DOHH2 (cell line): Measurements from ENCODE around the gene CDHR4.
"Not testable (repeated sequence)": the region's sequence is repeated elsewhere in the genome, so short reads cannot be mapped to it uniquely, and the experiment has no call there.

Experiments
- H3F3A ChIP-seq: fragments of 200-600 bp; sonication (generic), shearing (Covaris generic); 2 replicates; pipeline ENCODE4 v1.6.0; 2016; ENCODE audit warnings: antibody characterized with exemption, mild to moderate bottlenecking; ENCODE audit not compliant: control insufficient read depth, insufficient read depth
- H3K27ac ChIP-seq: fragments of 200-600 bp; sonication (generic); 2 replicates; pipeline ENCODE4 v1.5.1; 2014; ENCODE audit warnings: low read depth, mild to moderate bottlenecking, low read length, moderate library complexity
- H3K27me3 ChIP-seq: fragments of 200-600 bp; sonication (generic); 2 replicates; pipeline ENCODE4 v1.6.1; 2014; ENCODE audit warnings: mild to moderate bottlenecking, low read length, mixed read lengths; ENCODE audit not compliant: control insufficient read depth
- H3K36me3 ChIP-seq: fragments of 200-600 bp; sonication (generic); 2 replicates; pipeline ENCODE4 v1.6.1; 2014; ENCODE audit warnings: mild to moderate bottlenecking, low read length, moderate library complexity, mixed read lengths; ENCODE audit not compliant: control insufficient read depth
- H3K4me1 ChIP-seq: fragments of 200-600 bp; sonication (generic); 2 replicates; pipeline ENCODE4 v1.6.1; 2014; ENCODE audit warnings: mild to moderate bottlenecking, low read length, mixed read lengths; ENCODE audit not compliant: control insufficient read depth
- H3K4me2 ChIP-seq: fragments of 200-600 bp; sonication (generic); 2 replicates; pipeline ENCODE4 v1.6.0; 2014; ENCODE audit warnings: mild to moderate bottlenecking, low read length, moderate library complexity
- H3K4me3 ChIP-seq: fragments of 200-600 bp; sonication (generic); 2 replicates; pipeline ENCODE4 v1.5.1; 2014; ENCODE audit warnings: mild to moderate bottlenecking, low read length, mixed read lengths
- H3K79me2 ChIP-seq: fragments of 200-600 bp; sonication (generic); 2 replicates; pipeline ENCODE4 v1.6.1; 2014; ENCODE audit warnings: mild to moderate bottlenecking, low read length, mixed read lengths; ENCODE audit not compliant: control insufficient read depth
- H3K9me2 ChIP-seq: fragments of 200-600 bp; sonication (generic); replicated peaks from 2 replicates; pipeline ENCODE4 v1.6.1; 2014; ENCODE audit warnings: mild to moderate bottlenecking, low read length, mixed read lengths; ENCODE audit not compliant: control insufficient read depth
- H3K9me3 ChIP-seq: fragments of 200-600 bp; sonication (generic); 2 replicates; pipeline ENCODE4 v1.6.1; 2014; ENCODE audit warnings: antibody characterized with exemption, low read length, mixed read lengths; ENCODE audit not compliant: control insufficient read depth, insufficient read depth
- H4K20me1 ChIP-seq: fragments of 200-600 bp; sonication (generic); 2 replicates; pipeline ENCODE4 v1.6.0; 2014; ENCODE audit warnings: low read depth, mild to moderate bottlenecking, antibody characterized with exemption, low read length, moderate library complexity; ENCODE audit not compliant: control insufficient read depth, insufficient read depth
- EZH2phosphoT487 ChIP-seq: fragments of 200-600 bp; sonication (generic); IDR thresholded peaks from 2 replicates; pipeline ENCODE4 v1.6.1; 2017; ENCODE audit warnings: borderline replicate concordance, mild to moderate bottlenecking, antibody characterized with exemption, low read length, moderate library complexity, mixed read lengths
- TF ChIP-seq, protein P1 (sequence below): fragments of 200-600 bp; sonication (generic); IDR thresholded peaks from one replicate; pipeline ENCODE4 v1.5.1; 2014; ENCODE audit warnings: antibody characterized with exemption, mild to moderate bottlenecking, low read depth, low read length; ENCODE audit not compliant: poor library complexity, severe bottlenecking

Gene CDHR4

DNA sequence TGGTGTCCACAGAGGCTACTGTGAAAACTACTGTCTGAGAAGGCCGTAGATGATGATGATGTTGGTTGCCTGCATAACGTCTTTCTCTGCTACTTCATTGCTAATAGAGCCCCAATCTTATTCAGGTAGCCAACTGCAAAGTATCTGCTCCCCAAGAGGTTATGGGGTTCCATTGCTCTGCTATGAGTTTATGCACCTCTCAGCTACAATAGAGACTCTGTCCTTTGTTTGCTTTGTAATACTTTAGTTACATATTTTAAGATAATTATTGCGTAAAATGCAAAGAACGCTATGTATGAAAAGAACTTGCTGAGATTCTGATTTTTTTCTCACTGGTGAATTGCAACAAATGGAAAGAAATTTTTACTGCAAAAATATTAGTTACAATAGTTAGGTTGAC, 48.2 kb downstream of the CDHR4 start:
- 0 out of 2 replicates have a peak, but pooled peaks cover 2% of the 10 kb centered on the region for H4K20me1 ChIP-seq
- no peak for TF ChIP-seq EZH2phosphoT487
- TF ChIP-seq, protein P1, sequence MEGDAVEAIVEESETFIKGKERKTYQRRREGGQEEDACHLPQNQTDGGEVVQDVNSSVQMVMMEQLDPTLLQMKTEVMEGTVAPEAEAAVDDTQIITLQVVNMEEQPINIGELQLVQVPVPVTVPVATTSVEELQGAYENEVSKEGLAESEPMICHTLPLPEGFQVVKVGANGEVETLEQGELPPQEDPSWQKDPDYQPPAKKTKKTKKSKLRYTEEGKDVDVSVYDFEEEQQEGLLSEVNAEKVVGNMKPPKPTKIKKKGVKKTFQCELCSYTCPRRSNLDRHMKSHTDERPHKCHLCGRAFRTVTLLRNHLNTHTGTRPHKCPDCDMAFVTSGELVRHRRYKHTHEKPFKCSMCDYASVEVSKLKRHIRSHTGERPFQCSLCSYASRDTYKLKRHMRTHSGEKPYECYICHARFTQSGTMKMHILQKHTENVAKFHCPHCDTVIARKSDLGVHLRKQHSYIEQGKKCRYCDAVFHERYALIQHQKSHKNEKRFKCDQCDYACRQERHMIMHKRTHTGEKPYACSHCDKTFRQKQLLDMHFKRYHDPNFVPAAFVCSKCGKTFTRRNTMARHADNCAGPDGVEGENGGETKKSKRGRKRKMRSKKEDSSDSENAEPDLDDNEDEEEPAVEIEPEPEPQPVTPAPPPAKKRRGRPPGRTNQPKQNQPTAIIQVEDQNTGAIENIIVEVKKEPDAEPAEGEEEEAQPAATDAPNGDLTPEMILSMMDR, result no peak

DNA sequence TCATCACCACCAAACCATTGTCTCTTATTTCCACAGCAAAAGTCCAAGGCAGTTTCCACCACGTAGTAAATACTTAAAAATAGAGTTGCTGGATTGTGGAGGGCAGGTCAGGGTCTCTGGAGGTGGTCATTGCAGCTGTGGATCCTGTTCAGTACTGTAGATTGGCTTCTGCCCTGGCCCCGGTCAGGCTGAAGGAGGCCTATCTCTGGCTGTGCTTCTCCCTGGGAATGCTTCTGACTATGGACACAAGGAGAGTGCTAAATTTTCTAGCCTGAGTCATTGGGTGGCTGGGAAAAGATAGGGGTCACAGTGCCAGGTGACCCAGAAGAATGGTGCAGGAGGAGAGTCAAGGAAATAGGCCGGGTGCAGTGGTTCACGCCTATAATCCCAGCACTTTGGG, 49.6 kb downstream of the CDHR4 start:
- peaks cover 68% of the 10 kb centered on the region for H3K79me2 ChIP-seq
- no peak for TF ChIP-seq EZH2phosphoT487
- TF ChIP-seq, protein P1, result no peak

More for the DNA sequence above, 48.2 kb downstream of the CDHR4 start:
- Histone ChIP-seq H3K79me2 (peaks cover 71% of the 10 kb centered on the region), H3F3A (peaks cover 10% of the 10 kb centered on the region), H3K4me3 (no peak overlapping the region), H3K4me1 (no peaks in the 10 kb centered on the region), H3K9me2 (no peaks in the 10 kb centered on the region), H3K27ac (no peak overlapping the region), H3K36me3 (peaks cover 22% of the 10 kb centered on the region), H3K4me2 (no peak overlapping the region), H3K27me3 (no peaks in the 10 kb centered on the region), H3K9me3 (no peaks in the 10 kb centered on the region)

DNA sequence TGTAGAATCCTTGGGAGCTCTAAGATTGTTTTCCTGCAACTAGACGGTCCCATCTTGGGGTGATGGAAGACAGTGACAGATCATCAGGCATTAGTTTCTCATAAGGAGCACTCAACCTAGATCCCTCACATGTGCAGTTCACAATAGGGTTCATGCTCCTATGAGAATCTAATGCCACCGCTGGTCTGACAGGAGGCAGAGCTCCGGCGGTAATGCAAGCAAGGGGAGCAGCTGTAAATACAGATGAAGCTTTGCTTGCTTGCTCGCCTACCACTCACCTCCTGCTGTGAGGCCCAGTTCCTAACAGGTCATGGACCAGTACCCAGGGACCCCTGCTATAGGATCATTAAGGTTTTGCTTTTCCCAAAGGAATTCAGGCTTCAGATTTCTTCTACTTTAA, 50.8 kb downstream of the CDHR4 start:
- H3K27me3 ChIP-seq, H3K27ac ChIP-seq, H4K20me1 ChIP-seq, H3K4me2 ChIP-seq, H3K4me3 ChIP-seq, H3F3A ChIP-seq, H3K9me2 ChIP-seq, H3K9me3 ChIP-seq, H3K4me1 ChIP-seq: not testable (repeated sequence)
- peaks cover 35% of the 10 kb centered on the region for H3K36me3 ChIP-seq
- H3K79me2 ChIP-seq, result peaks cover 61% of the 10 kb centered on the region

More for the DNA sequence above, 49.6 kb downstream of the CDHR4 start:
- Histone ChIP-seq H3K36me3 (peaks cover 29% of the 10 kb centered on the region), H4K20me1 (0 out of 2 replicates have a peak, but pooled peaks cover 2% of the 10 kb centered on the region), H3K27me3 (no peaks in the 10 kb centered on the region), H3K4me3 (no peak overlapping the region), H3K9me3 (no peaks in the 10 kb centered on the region), H3K4me1 (no peaks in the 10 kb centered on the region), H3F3A (peaks cover 10% of the 10 kb centered on the region), H3K27ac (no peak overlapping the region), H3K4me2 (no peak overlapping the region), H3K9me2 (no peaks in the 10 kb centered on the region)

DNA sequence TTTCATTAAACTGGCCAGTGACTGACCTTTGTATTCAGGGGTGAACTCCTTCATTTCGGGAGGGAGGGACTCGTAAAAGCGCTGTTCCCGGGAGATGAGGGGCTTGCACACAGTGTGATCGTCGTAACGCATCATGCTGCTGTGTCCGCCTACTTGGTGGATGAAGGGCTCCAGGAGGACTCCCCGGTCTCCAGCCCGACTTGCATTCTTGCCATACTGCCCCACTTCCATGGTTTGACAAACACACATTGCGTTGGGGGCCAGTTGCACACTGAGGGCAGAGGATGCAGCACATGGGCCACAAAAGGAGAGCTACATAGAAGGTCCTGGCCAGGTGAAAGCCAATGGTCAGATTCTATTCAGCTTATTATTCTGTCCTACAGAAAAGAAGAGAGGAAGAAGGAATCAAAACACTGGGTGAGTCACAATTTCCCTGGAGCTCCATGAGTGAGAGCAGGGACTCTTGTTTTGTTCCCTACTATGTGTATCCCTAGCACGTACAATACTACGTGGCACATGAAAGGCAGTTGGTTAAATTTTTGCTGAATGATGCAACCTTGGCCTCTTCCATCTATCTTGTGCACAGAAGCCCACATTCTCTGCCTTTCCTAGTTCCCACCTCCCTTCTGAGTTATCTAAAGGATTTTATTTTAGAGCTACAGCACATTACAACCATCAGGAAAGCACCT, 51.7 kb downstream of the CDHR4 start:
- Histone ChIP-seq H3K27me3 (no peaks in the 10 kb centered on the region), H3K36me3 (peaks cover 37% of the 10 kb centered on the region), H3K4me3 (no peak overlapping the region), H3F3A (peaks cover 10% of the 10 kb centered on the region), H3K9me3 (no peaks in the 10 kb centered on the region), H4K20me1 (0 out of 2 replicates have a peak, but pooled peaks cover 2% of the 10 kb centered on the region), H3K9me2 (no peaks in the 10 kb centered on the region), H3K79me2 (peaks cover 52% of the 10 kb centered on the region), H3K4me2 (no peak overlapping the region), H3K4me1 (no peaks in the 10 kb centered on the region), H3K27ac (no peak overlapping the region)
- TF ChIP-seq, protein P1, result no peak
- no peak for TF ChIP-seq EZH2phosphoT487
